ENCODE results near the gene OSBP.

The OSBP gene

GRCh38 chr11:59611570-59612565 is 3.7 kb downstream of the OSBP start:
- no peaks in the 10 kb centered on the region for H3K9me3 Mint-ChIP-seq
- peak overlapping the region; percentile 56 to 81 (median 61) for H3K27ac Mint-ChIP-seq
- H3K27me3 Mint-ChIP-seq (ENCODE audit: low read depth) = no peaks in the 10 kb centered on the region
- peak overlapping the region; percentile 90 to 98 (median 97) for H3K4me3 Mint-ChIP-seq
- TF ChIP-seq, protein P1, sequence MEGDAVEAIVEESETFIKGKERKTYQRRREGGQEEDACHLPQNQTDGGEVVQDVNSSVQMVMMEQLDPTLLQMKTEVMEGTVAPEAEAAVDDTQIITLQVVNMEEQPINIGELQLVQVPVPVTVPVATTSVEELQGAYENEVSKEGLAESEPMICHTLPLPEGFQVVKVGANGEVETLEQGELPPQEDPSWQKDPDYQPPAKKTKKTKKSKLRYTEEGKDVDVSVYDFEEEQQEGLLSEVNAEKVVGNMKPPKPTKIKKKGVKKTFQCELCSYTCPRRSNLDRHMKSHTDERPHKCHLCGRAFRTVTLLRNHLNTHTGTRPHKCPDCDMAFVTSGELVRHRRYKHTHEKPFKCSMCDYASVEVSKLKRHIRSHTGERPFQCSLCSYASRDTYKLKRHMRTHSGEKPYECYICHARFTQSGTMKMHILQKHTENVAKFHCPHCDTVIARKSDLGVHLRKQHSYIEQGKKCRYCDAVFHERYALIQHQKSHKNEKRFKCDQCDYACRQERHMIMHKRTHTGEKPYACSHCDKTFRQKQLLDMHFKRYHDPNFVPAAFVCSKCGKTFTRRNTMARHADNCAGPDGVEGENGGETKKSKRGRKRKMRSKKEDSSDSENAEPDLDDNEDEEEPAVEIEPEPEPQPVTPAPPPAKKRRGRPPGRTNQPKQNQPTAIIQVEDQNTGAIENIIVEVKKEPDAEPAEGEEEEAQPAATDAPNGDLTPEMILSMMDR (IDR thresholded peaks at IDR 0.05; ENCODE audit: unreplicated experiment in 3 of 3) = no peak
- peaks cover 31% of the 10 kb centered on the region for H3K36me3 Mint-ChIP-seq (ENCODE audit: low read depth)
- H3K4me1 Mint-ChIP-seq = peaks cover 40% of the 10 kb centered on the region

DNA sequence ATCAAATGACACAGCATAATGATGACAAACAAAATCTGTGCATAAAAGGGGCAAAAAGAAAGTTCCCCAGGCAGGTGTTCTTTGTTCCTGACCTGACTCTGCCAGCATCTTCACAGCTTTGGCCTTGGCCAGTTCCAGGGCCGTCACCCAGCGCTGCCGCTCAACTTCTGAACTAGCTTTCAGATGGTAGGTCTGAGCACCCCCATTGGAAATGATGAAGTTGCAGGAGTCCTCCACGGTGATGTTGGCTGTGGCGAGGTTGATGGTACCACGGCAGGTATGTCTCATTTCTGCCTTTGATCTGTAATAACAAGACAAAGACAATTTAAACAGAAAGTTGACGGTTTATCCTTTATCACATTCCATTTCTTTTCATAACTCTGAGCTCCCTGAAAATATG is 5.3 kb downstream of the OSBP start:
- no peaks in the 10 kb centered on the region for H3K9me3 Mint-ChIP-seq
- H3K4me1 Mint-ChIP-seq = peaks cover 40% of the 10 kb centered on the region
- no peak overlapping the region for H3K4me3 Mint-ChIP-seq
- no peak overlapping the region for H3K27ac Mint-ChIP-seq
- peaks cover 46% of the 10 kb centered on the region for H3K36me3 Mint-ChIP-seq (ENCODE audit: low read depth)
- no peaks in the 10 kb centered on the region for H3K27me3 Mint-ChIP-seq (ENCODE audit: low read depth)
- TF ChIP-seq, protein P1 (IDR thresholded peaks at IDR 0.05; ENCODE audit: unreplicated experiment in 3 of 3) = no peak

- H3K4me3 Mint-ChIP-seq = no peak overlapping the region
- H3K36me3 Mint-ChIP-seq (ENCODE audit: low read depth) = peaks cover 60% of the 10 kb centered on the region
- H3K9me3 Mint-ChIP-seq = no peaks in the 10 kb centered on the region
- no peaks in the 10 kb centered on the region for H3K27me3 Mint-ChIP-seq (ENCODE audit: low read depth)
- H3K4me1 Mint-ChIP-seq = peaks cover 22% of the 10 kb centered on the region
- TF ChIP-seq, protein P1 (IDR thresholded peaks at IDR 0.05; ENCODE audit: unreplicated experiment in 3 of 3) = no peak
- no peak overlapping the region for H3K27ac Mint-ChIP-seq
These were observed 7.7 kb downstream of the OSBP start for GRCh38 chr11:59607703-59608454.

DNA sequence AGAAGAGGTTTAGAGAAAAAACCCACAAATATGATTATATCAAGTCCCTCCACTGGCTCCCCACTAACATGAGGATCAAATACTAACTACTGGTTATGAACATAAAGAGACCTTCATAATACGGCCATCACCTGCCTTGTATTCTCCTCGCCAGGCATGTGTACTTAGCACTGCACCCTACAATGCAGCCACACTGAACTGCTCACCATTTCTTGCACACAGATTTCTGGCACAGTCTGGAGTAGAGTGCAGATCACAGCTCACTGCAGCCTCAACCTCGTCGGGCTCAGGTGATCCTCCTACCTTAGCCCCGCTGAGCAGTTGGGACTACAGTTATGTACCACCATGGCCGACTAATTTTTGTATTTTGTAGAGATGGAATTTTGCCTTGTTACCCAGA is 13.1 kb downstream of the OSBP start:
- H3K4me1 Mint-ChIP-seq = no peaks in the 10 kb centered on the region

DNA sequence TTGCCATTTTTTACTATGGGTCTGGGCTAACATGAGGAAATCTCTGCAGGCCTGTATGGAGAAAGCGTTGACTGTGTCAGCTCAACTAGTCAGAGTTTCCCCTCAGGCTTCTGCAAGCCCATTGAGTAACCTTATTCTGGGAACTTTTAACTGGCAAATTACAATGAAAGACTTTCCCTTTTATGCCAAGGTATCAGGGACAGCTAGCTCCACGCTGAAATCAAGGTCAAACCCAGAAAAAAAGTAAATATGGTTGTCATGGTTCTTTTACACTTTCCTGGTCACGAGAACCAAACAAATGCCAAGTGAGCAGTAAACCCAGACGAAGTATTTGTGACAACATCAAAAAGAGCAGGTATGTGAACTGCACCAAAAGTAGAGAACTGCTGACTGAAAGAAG is 13.8 kb downstream of the OSBP start:
- Mint-ChIP-seq H3K9me3 (no peaks in the 10 kb centered on the region), H3K27me3 (ENCODE audit: low read depth) (no peaks in the 10 kb centered on the region), H3K36me3 (ENCODE audit: low read depth) (peaks cover 72% of the 10 kb centered on the region)

More for the DNA sequence above, 13.1 kb downstream of the OSBP start:
- TF ChIP-seq, protein P1 (IDR thresholded peaks at IDR 0.05; ENCODE audit: unreplicated experiment in 3 of 3) = no peak
- Mint-ChIP-seq H3K4me3 (no peak overlapping the region), H3K36me3 (ENCODE audit: low read depth) (peaks cover 74% of the 10 kb centered on the region), H3K9me3 (no peaks in the 10 kb centered on the region), H3K27me3 (ENCODE audit: low read depth) (no peaks in the 10 kb centered on the region), H3K27ac (no peak overlapping the region)

More for the DNA sequence above, 13.8 kb downstream of the OSBP start:
- no peak overlapping the region for H3K4me3 Mint-ChIP-seq
- no peaks in the 10 kb centered on the region for H3K4me1 Mint-ChIP-seq
- TF ChIP-seq, protein P1 (IDR thresholded peaks at IDR 0.05; ENCODE audit: unreplicated experiment in 3 of 3) = no peak
- no peak overlapping the region for H3K27ac Mint-ChIP-seq
